Measurements from ENCODE around the gene FGF1.

Gene FGF1

DNA sequence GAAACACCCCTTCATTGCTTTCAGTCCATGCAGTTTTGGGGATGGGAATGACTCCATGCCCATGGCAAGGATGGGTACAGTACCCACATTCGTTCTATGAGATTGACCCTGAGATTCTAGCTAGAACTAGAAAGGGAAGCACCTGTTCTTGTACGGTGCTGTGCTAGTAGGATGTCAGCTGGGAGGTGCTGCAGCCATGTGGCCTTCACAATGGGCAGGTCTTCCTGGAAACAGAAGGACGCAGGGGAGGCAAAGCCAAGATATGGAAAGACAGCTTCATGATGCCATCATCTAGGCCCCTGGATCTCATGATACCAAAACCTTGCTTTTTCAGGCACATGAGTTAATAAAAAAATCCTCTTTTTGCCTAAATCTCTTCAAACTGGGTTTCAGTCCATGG is 10.5 kb upstream of the FGF1 start:
- DNase-seq: no peak

DNA sequence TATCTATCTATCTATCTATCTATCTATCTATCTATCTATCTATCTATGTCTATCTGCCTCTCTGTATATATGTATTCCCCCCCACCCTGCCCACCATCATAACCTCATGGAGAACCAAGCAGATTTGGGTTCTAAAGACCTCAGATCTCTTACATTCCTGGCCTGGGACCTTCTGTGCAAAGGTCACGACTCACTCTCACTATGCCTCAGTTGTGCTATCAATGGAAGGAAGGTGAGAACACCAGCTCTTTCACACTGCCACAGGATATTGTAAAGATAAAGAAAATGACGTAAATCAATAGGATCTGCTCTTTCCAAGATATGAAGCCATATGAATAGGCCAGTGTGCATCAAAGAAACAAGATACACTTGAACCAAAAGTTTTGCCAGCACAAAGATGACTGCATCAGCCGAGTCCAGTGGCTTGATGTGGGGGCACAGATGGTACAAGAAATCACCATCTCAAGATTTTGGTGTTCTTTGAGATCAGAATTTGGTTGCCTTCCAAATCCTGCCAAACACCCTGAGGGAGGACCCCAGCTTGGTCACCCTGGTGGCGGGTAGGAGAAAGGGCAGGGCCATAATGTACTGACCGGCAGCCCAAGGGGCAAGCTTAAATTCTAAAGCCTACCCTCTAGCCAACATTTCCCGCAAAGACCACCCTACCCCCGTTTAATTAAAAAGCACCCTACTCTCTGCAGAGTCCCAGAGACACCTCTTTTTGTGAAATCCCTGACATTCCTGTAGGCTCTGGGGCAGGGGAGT is 8.4 kb upstream of the FGF1 start:
- no peak for DNase-seq

DNA sequence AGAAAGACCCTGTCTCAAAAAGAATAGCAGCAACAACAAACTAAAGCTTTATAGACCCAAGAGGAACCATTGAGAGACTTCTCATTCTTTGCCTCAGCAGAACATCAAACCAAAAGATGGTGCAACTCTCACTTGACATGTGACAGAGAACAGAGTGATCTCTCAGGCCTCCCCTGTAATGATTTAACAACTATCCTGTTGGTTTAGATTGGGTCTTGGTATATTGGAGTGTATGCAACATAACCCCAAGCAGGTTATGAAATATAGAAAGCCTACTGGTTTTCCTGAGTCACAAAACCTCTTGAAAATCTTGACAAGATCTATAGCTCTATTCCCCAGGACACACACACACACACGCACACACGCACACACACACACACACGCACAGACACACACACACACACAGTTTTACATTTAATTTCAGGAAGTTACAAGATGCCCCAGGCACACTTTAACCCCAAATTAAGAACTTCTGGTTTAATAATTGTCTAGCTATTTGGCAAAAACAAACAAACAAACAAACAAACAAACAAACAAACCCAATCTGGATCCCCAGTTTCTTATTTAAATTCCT is 6.5 kb upstream of the FGF1 start:
- no peak for DNase-seq

DNA sequence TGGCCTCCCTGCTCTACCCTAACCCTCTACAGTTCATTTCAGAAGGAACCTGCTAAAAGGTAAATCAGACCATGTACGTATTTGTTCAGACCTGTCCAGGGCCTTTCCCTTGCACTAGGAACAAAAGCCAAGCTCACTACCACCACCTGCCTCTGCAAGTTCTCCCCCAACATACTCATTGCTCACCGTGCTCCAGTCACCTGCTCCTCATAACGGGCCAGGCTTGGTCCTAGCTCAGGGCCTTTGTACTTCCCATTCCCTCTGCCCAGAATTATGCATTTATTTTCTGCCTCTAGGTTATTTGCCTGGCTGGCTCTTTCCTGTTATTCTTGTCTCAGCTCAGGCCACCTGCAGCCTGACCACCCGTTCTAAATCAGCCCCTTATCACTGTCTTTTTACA is 4.8 kb upstream of the FGF1 start:
- DNase-seq: no peak

DNA sequence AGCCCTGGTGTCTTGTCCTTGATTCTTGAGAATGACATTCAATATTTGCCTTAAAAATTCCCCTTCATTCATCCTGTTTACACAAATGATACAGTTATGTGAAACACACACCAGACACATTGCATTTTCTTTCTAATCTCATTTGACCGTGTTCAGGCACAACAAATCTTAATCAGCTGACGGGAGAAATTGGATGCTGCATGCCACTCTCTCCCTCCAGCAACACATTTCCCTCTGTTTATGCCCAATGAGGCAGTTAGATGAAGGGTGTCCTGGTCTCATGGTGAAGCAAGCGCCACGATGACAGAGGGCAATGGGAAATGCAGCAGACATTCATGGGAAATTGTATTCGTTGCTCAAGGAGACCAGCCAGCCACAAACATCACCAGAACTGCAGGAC is 3.2 kb upstream of the FGF1 start:
- DNase-seq: no peak

DNA sequence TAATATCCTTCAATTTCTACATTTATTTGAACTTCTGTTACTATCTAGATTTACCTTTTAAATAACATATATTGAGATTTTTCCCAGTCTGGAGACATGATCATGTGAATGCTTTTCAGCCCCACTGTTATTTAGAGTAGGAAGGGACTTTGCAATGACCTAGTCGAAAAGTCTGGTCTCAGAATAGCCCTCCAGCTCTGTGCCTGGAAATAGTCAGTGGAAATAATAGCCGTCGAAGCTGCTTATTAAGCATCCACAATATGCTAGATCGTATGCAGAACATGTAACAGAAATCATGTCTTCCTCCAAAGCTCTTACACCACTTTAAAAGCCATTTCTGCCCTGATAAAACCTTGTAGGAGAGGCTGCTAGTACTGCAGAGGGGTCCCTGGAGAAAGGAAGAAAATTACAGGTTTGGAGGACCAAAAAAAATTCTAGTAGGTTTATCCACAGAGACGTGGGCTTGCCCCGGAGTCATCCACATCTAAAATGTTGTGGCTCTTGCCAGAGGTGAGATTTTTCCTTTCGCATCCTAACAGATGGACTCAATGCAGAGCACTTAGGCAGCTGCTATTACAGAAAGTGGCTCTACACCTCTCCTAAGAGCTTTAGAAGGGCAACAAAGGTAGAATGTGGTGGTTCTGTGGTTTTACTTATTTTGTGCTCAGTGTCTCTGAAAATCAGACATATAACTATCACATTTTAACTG is 2.5 kb upstream of the FGF1 start:
- no peak for DNase-seq

DNA sequence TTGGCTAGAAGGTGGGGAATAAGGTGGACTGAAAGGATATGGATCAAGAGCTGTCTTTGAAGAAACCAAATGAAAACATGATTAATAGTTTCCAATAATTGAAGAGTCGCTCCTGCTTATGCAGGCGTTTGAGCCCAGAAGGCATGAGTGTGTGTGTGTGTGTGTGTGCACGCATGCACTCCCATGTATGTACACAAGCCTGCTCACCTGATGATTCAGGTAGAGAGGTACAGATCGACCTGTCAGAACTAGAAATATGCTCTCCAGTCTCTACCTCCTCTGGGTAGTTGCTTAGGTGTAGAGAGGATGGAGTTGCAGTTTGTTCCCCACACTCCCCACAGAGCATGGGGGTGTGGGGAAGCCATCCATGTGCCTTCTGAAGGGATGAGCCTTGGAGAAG is 1.1 kb upstream of the FGF1 start:
- DNase-seq: no peak

DNA sequence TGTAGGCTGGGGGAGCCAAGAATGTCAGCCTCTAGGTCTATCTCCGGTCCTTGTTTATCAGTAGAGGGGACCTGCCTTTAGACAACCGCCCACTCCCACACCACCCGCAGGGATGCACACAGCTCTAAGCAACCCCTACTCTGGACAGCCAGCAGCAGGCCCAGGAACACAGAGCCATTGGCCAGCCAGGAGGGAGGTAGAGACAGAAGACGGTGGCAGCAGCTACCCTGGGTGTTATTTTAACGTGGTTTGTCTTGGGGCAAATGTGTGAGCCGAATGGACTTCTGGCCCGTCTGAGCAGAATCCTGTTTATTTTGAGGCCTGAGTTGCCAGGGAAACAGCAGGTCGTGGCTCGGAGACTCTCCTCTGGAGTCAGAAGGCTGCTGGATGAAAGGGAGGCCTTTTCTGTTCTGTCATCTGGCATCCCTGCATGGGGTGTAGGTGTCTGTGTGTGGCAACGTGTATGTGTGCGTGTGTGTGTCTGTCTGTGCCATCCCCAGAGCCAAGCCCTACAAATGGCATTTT is 382 bp upstream of the FGF1 start:
- no peak for DNase-seq

DNA sequence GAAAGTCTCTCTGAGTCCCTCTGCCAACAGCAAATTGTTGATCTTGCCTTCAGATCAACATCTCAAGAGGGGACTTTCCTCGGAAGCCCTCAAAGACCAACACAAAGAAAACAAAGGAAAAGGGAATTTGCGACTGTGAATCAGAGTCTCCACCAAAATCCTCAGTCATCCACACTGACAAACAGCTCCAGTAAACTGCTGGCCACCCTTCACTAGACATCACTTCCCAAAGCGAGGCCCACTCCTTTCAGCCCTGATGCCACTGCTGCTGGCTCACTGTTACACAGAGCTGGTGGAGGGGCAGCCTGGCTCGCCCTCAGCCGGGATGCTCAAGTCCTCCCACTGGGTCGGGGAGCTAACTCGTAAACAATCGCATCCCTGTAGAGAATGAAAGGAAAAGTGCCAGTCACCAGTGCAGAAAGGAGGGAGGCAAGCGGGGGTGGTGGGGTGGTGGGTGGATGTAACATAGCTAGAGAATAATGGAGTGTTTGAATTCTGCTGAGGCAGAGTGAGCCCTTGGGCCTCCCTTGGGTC is 1.3 kb downstream of the FGF1 start:
- DNase-seq: no peak

DNA sequence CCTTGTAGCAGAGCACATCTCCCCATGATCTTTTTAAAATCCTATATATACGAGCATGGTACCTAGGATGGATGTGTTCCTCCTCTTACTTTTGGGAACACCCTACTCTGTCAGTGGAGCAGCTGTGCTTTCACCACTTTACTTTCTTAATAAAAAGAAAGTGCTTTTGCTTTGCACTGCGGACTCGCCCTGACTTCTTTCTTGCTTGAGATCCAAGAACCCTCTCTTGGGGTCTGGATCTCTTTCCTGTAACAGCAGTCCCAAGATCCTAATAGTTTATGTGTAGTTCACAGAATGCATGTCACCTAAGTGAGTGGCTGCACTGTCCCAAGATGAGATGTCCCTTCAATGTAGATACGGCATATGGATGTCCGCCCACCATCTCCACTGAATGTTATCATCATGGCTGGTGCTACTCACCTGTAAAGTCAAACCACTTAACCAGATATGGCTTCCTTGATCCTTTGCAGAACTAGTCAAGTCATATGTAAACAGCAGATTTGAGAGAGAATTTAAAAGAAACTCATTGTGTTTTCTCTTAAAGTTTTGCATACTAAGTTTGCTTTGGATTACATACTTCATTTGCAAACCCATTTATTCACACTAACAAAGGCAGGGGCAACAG is 1.9 kb downstream of the FGF1 start:
- DNase-seq: no peak

DNA sequence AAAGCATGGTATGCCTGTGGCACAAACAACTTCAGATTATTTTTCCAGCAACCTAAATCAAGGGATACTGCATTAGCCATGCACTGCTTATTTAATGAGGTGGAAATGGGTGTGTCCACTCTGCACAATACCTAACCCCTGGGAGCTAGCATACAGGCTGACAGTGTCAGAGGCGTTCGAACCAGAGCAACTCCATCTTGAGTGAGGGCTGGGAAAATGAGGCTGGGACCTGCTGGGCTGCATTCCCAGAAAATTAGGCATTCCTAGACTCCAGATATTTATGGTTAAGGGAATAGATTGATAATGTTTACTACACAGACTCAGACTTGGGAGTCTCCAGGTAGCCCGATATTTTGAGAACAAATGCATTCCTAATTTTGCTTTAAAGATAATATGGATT is 2.8 kb downstream of the FGF1 start:
- no peak for DNase-seq

DNA sequence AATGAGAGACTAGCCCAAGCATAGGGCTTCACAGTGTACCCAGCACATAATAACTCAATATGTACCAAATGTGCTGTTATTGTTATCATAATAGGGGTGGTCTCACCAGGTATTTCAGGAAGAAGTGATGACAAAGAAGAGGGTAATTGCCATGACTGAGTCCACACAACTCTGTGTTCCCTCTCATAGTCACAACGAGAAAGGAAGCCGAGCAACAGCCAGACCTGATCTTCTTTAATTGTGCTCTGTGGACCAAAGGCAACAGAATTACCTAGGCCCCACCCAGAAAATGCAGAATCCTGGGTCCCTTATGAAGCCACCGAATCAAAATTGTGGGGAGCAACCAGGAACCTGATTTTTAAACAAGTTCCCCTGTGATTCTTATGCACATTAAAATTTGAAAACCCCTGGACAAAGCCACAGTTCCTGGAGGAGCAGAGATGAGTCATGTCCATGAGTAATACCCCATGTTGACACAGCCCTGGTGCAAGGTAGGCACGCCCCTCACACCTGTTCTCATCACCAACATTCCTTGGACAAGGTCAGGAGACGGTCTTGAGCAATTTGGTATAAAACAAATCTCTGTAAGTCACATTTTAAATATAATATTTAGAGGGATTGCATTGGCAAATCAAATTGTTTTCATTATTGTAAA is 5.2 kb downstream of the FGF1 start:
- DNase-seq: no peak

DNA sequence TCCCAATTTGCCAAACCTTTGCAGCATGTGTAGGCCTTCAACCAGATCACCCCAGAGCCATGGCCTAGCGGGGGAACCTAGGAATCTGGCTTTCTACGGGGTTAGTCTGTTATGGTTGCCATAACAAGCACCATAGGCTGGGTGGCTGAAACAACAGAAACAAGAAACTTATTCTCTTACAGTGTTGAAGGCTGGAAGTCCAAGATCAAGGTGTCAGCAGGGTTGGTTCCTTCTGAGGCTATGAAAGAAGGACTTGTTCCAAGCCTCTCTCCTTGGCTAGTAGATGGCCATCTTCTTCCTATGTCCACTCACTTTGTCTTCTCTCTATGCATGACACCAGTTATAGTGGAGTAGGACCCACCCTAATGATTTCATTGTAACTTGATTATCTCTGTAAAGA is 6.1 kb downstream of the FGF1 start:
- no peak for DNase-seq

DNA sequence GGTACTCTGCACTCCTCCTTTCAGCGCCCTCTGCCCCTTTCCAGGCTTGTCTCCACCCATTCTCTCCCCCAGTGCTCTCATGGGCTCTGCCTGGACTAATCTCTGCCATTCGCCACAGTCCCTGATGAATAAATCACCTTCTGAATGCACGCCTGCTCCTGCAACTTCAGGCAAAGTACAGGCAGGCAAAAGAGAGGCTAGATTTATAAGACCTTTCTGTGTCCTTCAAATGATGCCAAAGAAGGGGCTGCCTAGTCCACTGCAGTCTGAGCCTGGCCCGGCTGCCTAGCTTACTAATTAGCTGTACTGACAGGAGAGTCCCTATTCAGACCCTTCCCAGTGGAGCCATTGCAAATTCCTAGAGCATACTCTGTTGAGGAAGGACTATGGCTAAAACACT is 7.4 kb downstream of the FGF1 start:
- DNase-seq: no peak

DNA sequence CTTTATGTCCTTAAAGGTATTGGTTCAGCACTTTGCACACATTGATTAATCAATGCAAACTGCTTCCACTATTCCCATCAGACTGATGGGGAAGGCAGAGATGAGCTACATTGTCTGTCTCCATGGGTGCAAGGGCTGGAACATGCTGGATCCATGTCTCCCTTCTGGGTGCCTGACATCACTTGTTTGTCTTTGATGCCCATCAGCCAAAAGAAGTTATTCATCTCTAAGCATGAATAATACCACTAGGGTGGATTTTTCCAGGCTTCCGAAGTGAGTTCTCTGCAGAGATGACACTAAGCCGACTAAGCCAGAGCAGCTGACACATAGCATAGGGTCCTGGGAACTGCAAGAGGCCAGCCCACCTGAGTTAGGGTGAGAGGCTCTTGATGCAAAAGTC is 8.7 kb downstream of the FGF1 start:
- no peak for DNase-seq

DNA sequence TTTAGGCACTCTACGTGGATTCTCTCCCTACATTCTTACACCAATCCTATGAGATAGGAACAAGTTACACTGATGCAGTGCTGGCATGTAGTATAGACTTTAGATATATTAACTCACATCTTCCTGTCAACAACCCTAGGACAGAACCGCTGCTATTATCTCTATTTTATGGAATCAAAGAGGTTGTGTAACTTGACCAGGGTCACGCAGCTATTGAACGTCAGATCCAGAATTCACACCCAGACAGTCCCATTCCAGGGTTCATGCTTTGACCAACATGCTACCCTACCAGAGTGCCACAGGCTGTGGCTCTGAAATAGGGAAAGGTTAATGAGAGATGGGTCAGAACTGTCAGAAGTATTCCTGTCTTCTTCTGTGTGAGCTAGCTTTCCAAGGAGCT is 9.6 kb downstream of the FGF1 start:
- no peak for DNase-seq

DNA sequence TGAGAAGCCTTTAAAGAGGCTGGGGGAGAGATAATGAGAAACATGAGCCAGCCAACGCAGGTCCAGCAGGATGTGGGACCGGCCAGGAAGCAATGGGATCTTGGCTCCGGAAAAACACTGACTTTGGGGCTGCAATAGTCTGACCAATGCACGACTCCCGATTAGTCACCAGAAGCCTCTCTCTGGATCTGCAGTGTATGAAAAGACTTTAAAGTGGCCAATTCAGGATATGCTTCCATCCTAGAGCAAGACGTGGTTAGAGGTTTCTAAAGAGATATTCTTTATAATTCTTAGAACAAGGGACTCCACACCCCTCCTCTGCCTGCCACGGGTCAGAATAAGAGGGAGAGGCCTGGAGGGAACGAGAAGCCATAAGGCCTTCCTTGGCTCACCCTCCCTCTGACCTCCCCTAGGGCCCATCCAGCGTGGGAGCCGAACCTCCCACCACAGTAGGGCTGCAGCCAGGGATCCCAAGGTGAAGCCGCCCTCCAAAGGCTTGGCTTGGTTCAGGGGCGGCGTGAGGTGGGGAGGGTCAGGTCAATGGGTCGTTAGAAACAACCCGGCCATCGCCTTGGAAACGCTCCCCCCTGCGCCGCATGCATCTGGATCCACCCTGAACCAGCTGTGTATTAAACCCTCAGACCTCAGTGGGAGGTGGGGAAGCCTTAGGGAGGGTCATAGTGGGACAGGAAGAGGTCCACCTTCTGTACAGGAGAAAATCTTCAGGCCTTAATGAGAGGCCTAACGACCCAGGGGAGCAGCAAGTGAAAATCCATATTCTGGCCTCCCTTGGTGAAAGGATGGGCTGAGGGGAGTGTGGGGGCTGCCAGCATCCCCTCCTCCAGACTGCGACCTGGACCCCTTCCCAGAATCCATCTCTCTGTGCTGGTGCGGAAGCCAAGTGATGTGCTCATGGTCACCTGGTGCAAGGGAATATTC is 11.1 kb downstream of the FGF1 start:
- DNase-seq: no peak

DNA sequence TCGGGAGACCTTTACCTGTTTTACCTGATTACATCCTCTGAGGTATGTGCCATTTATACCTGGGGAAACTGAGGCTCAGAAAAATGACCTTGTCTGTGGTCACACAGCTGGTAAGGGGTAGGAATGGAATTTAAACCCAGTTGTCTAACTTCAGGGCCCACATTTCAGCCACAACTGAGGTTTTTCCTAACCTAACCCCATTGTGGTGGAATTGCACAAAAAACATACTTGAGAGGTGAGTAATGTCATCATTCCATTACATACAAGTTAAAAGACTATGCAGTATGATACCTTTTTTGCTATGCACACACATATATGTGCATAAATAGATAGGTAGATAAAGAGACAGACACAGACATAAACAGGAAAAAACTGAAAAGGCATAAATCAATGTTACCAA is 14.1 kb downstream of the FGF1 start:
- DNase-seq: no peak

DNA sequence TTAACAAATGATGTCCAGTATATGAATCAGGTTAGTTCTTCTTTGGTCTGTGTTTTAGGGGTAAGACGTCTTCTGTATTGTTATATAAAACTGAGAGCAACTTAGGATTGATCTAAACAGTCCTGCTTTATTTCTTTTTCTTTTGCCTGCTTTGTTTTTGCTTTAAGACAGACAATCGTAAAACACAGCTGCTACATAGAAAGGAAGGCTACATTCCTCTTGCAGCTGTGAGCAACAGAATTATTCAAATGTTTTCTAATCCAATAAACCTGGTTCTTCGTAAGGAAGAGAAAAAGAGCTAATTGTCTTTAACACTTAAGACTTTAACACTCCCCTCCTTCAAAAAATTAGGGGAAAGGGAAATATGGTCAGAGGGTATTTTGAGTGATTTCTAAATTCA is 14.6 kb downstream of the FGF1 start:
- no peak for DNase-seq

DNA sequence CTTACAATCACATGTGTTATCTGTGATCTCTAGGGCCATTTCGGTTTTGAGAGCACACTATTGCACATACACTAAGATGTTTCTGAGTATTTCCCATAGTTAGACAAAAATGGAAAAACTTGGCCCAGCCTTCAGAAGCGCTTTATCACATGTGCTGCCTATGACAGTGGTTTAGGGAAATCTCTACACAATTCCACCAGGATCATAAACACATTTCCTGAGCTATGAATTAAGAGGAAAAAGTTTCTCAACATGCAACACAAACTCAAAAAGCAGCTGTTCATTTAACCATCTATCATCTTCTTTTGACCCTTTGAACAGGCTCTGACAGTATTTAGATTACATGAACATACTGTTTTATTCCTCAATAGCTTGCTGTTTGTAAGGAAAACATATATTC is 15.1 kb downstream of the FGF1 start:
- no peak for DNase-seq

DNA sequence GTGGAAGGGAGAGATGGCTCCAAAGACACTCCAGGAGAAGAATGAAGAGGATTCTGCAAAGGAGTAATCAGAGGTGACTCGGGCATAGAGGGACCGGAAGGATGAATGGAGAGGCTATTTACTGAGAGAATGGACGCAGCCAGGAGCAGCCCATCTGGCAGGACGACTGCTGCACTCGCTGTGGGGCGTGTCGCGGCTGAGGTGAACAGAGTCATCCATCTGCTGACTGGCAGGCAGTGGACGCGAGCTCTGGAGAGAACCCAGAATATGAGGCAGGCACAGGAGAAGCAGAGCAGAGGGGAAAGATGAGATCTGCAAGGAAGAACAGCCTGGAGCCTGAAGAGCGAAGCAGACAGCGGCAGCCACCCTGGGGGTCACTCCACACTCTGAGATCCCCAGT is 16.4 kb downstream of the FGF1 start:
- no peak for DNase-seq

DNA sequence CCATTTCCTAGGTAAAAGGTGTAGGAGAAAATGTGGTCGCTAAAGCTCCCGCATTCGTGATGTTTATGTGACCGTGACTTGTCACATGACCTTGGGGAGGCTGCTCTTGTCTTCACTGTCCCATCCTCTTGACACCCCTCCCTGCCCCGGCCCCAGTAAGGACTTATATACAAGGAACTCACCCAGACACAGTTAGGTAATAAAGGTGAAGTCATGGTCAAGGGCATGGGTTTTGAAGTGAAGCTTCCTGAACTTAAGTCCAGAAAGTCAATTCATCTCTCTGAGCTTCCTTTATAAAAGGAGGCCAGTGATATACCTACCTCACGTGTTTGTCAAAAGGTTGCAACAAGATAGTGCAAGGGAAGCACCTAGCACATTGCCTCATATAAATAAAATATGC is 17.6 kb downstream of the FGF1 start:
- DNase-seq: no peak
